ENCODE measurements around the gene CALR3. TPM values are rescaled to one million over a fixed set of nuclear protein-coding genes. Genes with fewer than 3 reads are reported as not detected.
"Not testable (repeated sequence)": the region's sequence is repeated elsewhere in the genome, so short reads cannot be mapped to it uniquely, and the experiment has no call there.

CALR3 gene
- total RNA-seq, 4 donors from 2014 or later: not detected

DNA sequence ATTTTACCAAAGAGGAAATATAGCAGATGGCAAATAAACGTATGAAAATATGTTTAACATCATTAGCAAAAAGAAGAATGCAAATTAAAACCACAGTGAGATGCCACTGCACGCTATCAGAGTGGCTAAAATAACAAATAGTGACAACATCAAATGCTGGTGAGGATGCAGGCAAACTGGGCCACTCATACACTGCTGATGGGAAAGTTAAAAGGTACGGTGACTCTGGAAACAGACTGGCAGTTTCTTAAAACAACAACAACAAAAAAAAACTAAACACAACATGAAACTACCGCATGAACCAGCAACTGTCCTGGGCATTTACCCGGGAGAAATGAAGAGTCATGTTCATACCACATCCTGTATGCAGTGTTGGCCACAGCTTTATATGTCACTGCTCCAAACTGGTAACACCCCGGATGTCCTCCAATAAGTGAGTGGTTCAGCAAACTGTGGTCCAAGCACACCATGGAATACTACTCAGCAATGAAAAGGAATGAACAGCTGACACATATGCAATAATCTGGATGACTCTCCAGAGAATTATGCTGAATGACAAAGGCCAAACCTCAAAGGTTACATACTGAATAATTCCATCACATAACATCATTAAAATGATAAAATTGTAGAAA lies 46.5 kb downstream of the CALR3 start:
- no peak overlapping the region for H3K27ac ChIP-seq
- no peak for DNase-seq
- H3K9me3 ChIP-seq: no peaks in the 10 kb centered on the region
- no peaks in the 10 kb centered on the region for H3K36me3 ChIP-seq
- no peaks in the 10 kb centered on the region for H3K27me3 ChIP-seq
- peaks cover 0 to 12% of the 10 kb centered on the region in 2 donors for H3K4me1 ChIP-seq
- H3K4me3 ChIP-seq: no peak overlapping the region
- no peak for TF ChIP-seq POLR2A (IDR thresholded peaks at IDR 0.05)
- TF ChIP-seq, protein P1, sequence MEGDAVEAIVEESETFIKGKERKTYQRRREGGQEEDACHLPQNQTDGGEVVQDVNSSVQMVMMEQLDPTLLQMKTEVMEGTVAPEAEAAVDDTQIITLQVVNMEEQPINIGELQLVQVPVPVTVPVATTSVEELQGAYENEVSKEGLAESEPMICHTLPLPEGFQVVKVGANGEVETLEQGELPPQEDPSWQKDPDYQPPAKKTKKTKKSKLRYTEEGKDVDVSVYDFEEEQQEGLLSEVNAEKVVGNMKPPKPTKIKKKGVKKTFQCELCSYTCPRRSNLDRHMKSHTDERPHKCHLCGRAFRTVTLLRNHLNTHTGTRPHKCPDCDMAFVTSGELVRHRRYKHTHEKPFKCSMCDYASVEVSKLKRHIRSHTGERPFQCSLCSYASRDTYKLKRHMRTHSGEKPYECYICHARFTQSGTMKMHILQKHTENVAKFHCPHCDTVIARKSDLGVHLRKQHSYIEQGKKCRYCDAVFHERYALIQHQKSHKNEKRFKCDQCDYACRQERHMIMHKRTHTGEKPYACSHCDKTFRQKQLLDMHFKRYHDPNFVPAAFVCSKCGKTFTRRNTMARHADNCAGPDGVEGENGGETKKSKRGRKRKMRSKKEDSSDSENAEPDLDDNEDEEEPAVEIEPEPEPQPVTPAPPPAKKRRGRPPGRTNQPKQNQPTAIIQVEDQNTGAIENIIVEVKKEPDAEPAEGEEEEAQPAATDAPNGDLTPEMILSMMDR (IDR thresholded peaks at IDR 0.05): no peak
- intact Hi-C loops (cut with DNase I; ENCODE audit: low total_unique reads): no loop called here

DNA sequence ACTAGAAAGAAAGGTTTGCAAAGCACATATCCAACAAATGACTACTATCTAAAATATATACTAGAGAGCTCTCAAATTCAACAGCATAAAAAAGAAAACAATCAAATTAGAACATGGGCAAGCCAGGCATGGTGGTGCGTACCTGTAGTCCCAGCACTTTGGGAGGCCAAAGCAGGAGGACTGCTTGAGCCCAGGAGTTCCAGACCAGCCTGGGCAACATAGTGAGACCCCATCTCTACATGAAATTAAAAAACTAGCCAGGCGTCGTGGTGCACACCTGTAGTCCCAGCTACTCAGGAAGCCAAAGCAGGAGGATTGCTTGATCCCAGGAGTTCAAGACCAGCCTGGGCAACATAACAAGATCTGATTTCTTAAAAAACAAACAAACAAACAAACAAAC lies 47.1 kb downstream of the CALR3 start:
- H3K9me3 ChIP-seq; H3K27me3 ChIP-seq; H3K36me3 ChIP-seq; H3K4me3 ChIP-seq; intact Hi-C loops (cut with DNase I; ENCODE audit: low total_unique reads); DNase-seq; H3K27ac ChIP-seq: not testable (repeated sequence)
- H3K4me1 ChIP-seq: peaks cover 0 to 12% of the 10 kb centered on the region in 2 donors

DNA sequence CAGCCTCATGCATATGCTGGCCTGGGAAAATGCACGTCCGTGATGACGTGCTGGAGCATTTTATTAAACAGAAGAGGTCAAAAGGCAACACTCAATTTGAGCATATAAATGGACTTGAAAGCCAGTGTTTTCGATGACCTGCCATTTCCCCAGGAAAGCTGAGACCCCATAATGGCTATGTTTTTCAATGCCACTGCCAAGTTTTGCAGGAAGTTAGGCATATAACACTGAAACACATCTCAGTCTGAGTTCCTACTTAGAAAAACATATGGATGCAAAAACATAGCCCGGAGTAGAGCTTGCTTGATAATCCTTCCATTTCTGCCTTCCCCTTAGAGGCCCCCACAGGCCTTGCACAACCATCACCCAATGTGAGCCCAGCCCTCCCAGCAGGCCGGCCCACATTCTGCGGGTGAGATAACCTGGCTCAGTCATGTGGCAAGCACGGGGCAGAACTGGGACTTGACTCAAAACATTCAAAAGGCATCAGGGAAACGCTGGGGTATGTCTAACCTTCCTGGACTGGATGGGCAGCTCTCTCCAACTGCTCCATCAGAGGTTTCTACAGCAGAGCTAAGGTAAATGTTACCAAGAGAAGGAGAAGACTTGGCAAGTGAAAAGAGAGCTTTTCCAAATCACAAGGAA lies 49.1 kb downstream of the CALR3 start:
- TF ChIP-seq POLR2A (IDR thresholded peaks at IDR 0.05): no peak
- TF ChIP-seq, protein P1 (IDR thresholded peaks at IDR 0.05): no peak
- intact Hi-C loops (cut with DNase I; ENCODE audit: low total_unique reads): no loop called here
- peaks cover 5 to 12% of the 10 kb centered on the region in 2 donors for H3K4me1 ChIP-seq
- H3K4me3 ChIP-seq: no peak overlapping the region
- H3K27ac ChIP-seq: peak overlapping the region; percentile 52 to 82
- no peaks in the 10 kb centered on the region for H3K36me3 ChIP-seq
- no peaks in the 10 kb centered on the region for H3K27me3 ChIP-seq
- peak; percentile 76 to 77 for DNase-seq
- no peaks in the 10 kb centered on the region for H3K9me3 ChIP-seq

DNA sequence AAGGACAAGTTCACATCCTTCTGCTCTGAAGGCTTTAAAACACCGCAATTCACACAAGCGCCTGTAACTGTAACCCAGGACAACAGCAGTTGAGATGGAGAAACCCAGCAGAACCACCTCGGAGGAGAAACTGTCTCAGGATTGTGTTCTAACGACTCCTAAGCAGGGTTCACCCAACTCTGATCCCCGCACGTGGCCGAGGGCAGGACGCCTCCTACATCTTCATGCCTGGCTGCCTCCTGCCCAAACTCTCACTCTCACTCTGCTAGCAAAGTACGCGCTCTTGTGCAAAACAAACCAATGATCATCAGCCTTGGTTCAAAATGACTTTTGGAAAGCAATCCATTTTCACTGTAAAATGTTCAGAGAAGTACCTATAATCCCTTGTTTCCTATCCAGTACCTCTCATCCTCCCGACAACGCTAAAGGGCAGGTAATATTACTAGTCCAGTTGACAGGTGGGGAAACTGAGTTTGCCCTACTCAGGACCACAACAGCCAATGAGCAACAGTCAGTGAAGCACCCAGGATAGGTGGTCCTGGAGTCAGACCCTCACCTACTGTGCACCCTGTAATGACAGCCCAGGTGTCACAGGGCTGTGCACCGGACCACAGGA lies 49.8 kb downstream of the CALR3 start:
- intact Hi-C loops (cut with DNase I; ENCODE audit: low total_unique reads): no loop called here
- DNase-seq: no peak

DNA sequence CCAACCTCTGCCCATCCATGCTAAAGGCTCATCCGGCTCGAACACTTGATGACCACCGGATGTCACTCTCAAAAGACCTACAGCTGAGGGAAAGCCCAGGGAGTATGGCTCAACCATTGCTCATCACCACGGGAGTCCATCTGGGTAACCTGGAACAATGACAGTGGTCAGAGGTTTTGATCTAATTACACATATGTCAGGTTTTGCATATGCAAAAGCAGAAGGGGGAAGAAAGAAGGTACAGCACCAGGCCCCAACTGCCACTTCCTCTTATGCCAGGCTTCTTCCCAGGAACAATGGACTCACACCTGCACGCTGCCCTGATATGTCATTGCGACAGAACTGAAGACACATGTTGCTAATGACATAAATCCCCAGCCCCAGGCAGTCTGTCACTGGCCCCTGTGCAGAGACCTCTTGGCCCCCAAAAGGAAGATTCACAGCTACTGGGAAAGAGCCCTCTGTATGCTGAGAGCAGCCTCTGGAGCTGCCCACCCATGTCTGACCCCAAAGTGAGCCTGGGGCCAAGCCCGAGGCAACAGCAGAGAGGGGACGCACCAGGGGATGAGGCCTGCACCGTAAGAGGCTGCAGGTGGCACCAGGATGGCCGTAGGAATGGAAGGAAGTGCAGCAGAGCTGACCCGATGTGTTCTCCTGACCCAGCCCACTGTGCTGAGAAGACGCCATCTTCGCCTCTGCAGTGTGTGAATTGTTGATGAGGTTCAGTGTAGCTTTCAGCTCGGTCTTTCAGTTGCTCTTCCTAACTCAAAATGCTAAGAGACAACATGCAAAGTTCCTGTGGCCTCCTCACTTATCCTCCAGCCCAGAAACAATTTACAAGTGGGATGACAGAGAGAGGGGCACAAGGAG lies 50.5 kb downstream of the CALR3 start:
- Histone ChIP-seq H3K27ac (peak overlapping the region; percentile 52 to 82), H3K4me3 (no peak overlapping the region), H3K4me1 (peaks cover 5 to 12% of the 10 kb centered on the region in 2 donors), H3K9me3 (no peaks in the 10 kb centered on the region), H3K36me3 (no peaks in the 10 kb centered on the region), H3K27me3 (no peaks in the 10 kb centered on the region)
- no peak for DNase-seq
- intact Hi-C loops (cut with DNase I; ENCODE audit: low total_unique reads): no loop called here
- TF ChIP-seq, protein P1 (IDR thresholded peaks at IDR 0.05): no peak
- no peak for TF ChIP-seq POLR2A (IDR thresholded peaks at IDR 0.05)

More for the DNA sequence above, 49.8 kb downstream of the CALR3 start:
- H3K27ac ChIP-seq: peak overlapping the region; percentile 52 to 82
- peaks cover 5 to 12% of the 10 kb centered on the region in 2 donors for H3K4me1 ChIP-seq
- H3K4me3 ChIP-seq: no peak overlapping the region
- no peaks in the 10 kb centered on the region for H3K27me3 ChIP-seq
- no peaks in the 10 kb centered on the region for H3K36me3 ChIP-seq
- no peak for TF ChIP-seq POLR2A (IDR thresholded peaks at IDR 0.05)
- TF ChIP-seq, protein P1 (IDR thresholded peaks at IDR 0.05): no peak
- no peaks in the 10 kb centered on the region for H3K9me3 ChIP-seq
